ENCODE results near the gene BHLHE40. TPM values are rescaled to one million over a fixed set of nuclear protein-coding genes. Genes with fewer than 3 reads are reported as not detected.

BHLHE40 gene
- total and polyA plus RNA-seq, 2 donors (not counting 3 experiments of a cell fraction or from before 2014, with no cell fraction given): 40.3 to 57.9 TPM

- Histone ChIP-seq H3K4me3 (replicated peaks in 1 of 3; ENCODE audit: insufficient read depth in 1 of 3, low read depth in 1 of 3, low read length in 3 of 3) (no peak overlapping the region), H4K20me1 (replicated peaks; ENCODE audit: control insufficient read depth, extremely low read depth, insufficient read depth, low read length) (no peaks in the 10 kb centered on the region), H3K9me3 (replicated peaks; ENCODE audit: control insufficient read depth, insufficient read depth, low read length) (no peaks in the 10 kb centered on the region), H3K9me1 (replicated peaks; ENCODE audit: control insufficient read depth, extremely low read depth, insufficient read depth, low read length) (no peaks in the 10 kb centered on the region), H3K36me3 (ENCODE audit: control insufficient read depth in 2 of 2, extremely low read depth in 1 of 2, insufficient read depth in 2 of 2, low read length in 2 of 2) (no peaks in the 10 kb centered on the region), H3K4me1 (ENCODE audit: control insufficient read depth, extremely low read depth, insufficient read depth, low read length) (peaks cover 22% of the 10 kb centered on the region), H3K27ac (ENCODE audit: insufficient read depth, low read depth, low read length) (no peak overlapping the region), H3K9ac (replicated peaks; ENCODE audit: extremely low read depth, insufficient read depth, low read length) (no peak overlapping the region), H3K79me2 (ENCODE audit: control insufficient read depth, insufficient read depth, low read length) (no peaks in the 10 kb centered on the region), H2AFZ (ENCODE audit: low read depth, low read length) (no peak overlapping the region), H3K4me2 (ENCODE audit: insufficient read depth, low read length) (no peak overlapping the region), H3K27me3 (ENCODE audit: control insufficient read depth in 2 of 2, insufficient read depth in 2 of 2, low read length in 2 of 2) (no peaks in the 10 kb centered on the region)
- no peak for DNase-seq (ENCODE audit: low read depth, low spot score)
- POLR2A ChIA-PET: no interaction called here
- CTCF ChIA-PET: interaction anchor here (1.9 kb wide), 1 partner anchor 16 kb away, joined by 7 read pairs; no protein-coding TSS in a partner anchor
- TF ChIP-seq, protein P1, sequence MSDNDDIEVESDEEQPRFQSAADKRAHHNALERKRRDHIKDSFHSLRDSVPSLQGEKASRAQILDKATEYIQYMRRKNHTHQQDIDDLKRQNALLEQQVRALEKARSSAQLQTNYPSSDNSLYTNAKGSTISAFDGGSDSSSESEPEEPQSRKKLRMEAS (IDR thresholded peaks at IDR 0.05; ENCODE audit: insufficient read depth, insufficient read length): no peak
- TF ChIP-seq MYC (IDR thresholded peaks at IDR 0.05; ENCODE audit: low read depth, low read length) (no peak), FOS (IDR thresholded peaks at IDR 0.05; ENCODE audit: borderline replicate concordance, insufficient read depth, low read length) (no peak), EZH2 (IDR thresholded peaks at IDR 0.05; ENCODE audit: borderline replicate concordance, low read depth, low read length, severe bottlenecking) (no peak), JUN (IDR thresholded peaks at IDR 0.05; ENCODE audit: borderline replicate concordance, insufficient read depth, insufficient read length, low read depth) (no peak), POLR2AphosphoS5 (IDR thresholded peaks at IDR 0.05; ENCODE audit: insufficient read depth, low read depth, low read length) (no peak), POLR2A (IDR thresholded peaks at IDR 0.05; ENCODE audit: low read depth, low read length) (no peak), CTCF (IDR thresholded peaks at IDR 0.05; ENCODE audit: extremely low read depth in 1 of 2, insufficient read depth in 1 of 2, low read depth in 1 of 2, low read length in 2 of 2) (no peak), GATA2 (IDR thresholded peaks at IDR 0.05; ENCODE audit: insufficient read depth, insufficient read length, low read depth, low read length) (no peak)
- no TSS peak for BruUV-seq (replicated peaks)
- intact Hi-C loops (cut with micrococcal nuclease): no loop called here
- dilution Hi-C loops (cut with MboI; ENCODE audit: extremely low pct_ligation_motif_present, low sequenced_read_pairs): no loop called here
- FAIRE-seq: no peak
Measured at GRCh38 chr3:5010140-5010539, 30.9 kb downstream of the BHLHE40 start.
